ENCODE results near the gene SDHC.
A peak's percentile ranks its signal among the peaks of the same experiment; 100 is the strongest.

- TF ChIP-seq USF1 (IDR thresholded peaks at IDR 0.05) (no peak), TEAD4 (IDR thresholded peaks at IDR 0.05) (0 out of 2 replicates have a peak, but pooled peaks have one; percentile 13), MAX (IDR thresholded peaks at IDR 0.05) (no peak), EGR1 (IDR thresholded peaks at IDR 0.05) (no peak)
Measured at GRCh38 chr1:161266202-161266601, 48.0 kb upstream of the SDHC start.
